NCI-H748 treated with DMSO at 0.1 percent for 48 hours (cell line): ENCODE measurements around the gene TMEM272.

Experiments used
- DNase-seq: peaks from one replicate; lab custom pipeline; 2025; lab: John Stamatoyannopoulos, UW

Gene TMEM272, protein sequence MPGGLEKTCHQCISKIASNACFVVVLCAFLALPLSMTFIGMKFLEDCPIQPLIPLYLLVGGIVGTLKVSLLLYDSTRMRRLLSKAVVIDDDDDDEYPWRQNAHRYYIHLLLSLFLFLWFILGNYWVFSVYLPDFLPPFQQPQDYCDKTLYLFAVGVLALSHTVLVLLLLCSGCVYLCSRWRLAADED

DNA sequence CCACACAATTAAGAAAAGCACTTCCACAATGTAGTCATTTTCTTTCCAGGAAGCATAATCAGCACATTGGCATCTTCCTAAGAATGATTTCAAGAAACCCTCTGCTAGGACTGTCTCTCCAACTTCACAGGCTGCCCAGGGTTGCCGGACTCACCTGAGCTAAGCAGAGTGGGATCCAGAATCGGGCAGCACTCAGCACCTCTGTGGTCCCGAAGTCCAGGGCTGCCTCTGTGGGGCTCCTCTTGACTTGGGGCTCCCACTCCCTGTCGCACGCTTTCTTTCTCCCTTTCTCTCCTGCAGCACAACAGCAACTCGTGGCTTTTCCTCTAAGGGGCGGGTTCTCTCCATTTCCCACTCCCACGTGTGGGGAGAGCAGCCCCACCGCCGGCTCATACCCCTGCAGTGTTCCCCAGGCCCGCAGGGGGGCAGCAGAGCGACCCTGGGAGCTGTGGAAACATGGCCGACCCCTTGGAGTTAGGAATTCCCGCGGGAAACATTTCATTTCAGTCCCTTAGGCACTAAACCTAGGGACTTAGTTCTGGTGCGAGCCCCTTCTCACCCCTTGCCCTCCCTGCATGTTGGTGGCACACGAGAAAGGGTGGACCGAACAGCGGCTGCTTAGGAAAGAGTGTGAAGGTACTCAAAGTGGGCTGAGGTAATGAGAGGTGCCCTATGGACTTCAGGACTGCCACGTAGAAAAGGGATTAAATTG is at the start of gene TMEM272:
TMEM272 (minus strand) TSS at position 316 of the 712 bp plus-strand sequence. CDS start 6,647 bp downstream, outside the sequence.
- peak; percentile 45 for DNase-seq

DNA sequence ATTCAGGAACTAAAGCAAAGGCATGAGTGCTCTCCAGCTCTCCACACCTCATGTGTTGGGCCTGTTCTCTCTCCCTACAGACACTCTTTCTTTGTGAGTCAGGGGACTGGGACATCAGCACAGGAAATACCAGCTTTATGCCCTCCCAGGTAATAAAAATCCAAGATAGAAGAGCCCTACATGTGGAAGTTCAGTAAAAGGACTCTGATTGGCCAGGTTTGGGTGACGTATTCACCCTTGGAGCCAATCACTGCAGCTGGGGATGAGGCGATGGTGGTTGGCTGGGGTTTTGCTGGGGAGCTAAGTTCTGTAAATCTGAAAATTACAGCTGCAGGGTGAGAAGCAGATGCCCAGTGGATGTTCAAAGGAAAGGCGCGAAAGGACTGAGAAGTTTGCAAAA is 49.3 kb upstream of the TMEM272 start:
- no peak for DNase-seq

DNA sequence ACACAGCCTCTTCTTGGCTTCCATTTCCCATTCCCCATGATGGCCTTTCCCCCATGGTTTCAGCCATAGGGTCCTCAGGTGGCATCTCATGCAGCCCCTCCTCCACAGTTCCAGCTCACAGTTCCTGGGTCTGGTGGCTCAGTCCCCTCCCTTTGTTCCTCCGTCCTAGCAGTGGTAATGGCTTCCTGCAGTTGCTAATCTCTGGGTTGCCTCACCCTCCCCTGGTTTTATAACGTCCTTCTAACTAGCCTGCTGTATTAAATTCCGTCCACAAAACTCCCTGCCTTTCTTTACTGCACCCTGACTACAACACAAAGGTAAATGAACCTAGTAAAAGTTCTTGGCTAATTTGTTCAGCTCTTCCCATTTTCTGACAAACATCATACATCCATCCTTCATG is 47.7 kb upstream of the TMEM272 start:
- no peak for DNase-seq

DNA sequence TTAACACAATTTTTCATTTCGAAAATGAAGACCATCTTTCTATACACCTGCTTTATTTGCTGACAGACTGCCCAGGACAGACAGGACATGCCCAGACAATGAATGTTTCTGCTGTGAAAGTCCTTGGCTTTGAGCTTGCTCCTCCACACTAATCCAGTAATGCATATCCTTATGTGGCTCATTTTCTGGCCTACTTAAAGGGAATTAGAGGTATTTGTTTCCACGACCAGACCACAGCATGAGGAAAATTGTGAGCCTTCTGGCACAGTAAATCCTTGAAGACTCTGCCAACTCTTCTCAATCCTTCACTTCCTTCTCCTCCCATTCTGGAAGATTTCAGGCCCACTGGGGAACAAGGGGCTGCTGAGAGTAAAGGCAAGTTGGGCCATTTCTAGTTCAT is 42.5 kb upstream of the TMEM272 start:
- DNase-seq = no peak

DNA sequence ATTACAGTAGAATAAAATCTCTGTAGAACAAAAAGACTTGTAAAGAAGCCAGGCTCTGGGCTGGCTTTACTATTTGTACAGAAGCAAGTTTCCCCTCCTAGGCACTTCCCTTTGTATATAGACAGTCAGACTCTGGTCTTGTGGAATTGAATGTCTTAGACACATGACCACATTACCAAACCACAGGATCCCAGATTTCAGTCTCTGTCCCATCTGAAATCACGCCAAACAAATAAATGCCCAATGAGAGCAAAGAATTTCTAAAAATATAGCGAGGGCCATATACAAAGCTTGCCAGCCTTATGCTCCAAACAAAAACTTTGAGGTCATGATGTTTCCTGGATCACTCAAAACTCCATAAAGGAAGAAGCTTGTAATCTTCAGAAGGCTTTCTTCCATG is 40.7 kb upstream of the TMEM272 start:
- no peak for DNase-seq

DNA sequence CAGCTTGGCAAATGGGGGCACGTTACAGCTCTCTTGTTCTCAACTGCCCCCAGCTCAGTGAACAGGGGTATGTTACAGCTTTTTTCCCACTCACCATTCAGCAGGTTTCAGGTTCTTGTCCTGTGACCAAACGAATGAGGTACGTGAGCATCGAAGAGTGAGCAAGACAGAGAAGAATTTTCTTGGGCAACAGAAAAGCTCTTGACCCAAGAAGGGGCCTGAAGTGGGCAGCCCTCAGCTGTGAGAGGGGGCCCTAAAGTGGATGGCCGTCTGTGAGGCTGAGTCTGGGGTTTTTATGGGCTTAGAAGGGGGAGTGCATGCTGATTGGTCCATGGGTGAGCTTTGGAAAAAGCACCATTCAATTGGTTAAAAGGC is 38.2 kb upstream of the TMEM272 start:
- no peak for DNase-seq

DNA sequence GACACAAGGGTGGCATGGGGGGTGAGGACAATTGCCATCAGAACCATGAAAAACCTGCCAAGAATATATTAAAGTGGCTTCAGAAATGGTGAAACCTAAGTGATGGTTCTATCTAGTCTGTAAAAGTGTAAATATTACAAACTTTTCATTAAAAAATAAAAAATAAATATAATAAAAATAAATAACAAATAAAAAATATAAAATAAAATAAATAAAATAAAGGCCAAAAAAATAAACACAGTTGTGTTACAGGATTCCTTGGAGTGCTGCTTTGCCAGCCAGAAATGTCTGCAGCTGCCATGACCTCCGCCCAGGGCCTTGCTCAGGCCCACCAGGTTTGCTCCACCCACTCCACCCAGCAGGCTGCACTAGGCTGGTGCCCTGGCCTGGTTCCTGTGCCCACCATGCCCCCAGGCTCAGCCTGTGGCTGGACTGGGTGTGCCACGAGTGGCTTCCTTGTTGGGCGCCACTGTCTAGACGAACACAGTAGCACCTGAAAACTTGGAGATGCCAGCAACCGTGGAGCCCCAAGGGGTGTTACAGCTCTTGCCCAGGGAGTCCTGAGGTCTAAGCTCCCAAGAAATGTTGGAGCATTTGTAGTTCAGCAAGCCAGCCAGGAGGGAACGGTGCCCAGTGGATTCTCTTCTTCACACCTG is 37.7 kb upstream of the TMEM272 start:
- no peak for DNase-seq

DNA sequence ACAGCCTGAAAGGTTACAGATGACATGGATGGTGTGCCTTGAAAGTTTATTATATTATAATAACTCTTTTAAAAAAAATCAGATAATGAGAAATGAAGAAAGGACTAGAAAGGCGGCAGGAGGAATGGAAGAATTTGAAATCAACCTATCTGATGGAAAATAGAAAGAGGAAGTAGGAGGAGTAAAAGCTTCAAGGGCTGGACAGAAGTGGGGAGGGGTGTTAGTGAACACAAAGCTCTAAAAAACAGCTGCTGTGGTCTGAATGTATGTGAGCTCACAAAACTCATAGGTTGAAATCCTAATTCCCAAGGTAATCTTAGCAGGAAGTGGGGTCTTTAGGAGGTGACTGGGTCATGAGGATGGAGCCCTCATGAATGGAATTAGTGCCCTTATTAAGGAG is 36.3 kb upstream of the TMEM272 start:
- no peak for DNase-seq

DNA sequence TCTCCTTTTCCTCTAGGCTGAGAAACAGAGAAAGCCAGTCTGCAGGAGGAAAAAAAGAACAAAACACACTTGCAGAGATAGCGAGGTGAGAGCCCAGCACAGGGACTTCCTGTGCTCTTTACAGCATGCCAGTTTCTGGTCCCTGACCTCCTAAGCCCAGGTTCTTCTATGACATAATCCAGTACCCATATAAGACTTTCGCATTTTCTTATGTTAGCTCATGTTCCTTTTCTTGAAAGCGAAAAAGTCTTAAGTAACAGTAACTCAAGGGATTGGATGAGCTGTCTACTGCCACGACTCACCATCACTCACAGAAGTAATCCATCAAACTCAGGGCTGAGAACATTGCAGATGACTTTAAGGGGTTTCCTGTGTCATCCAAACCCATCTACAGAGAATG is 34.2 kb upstream of the TMEM272 start:
- DNase-seq = no peak

DNA sequence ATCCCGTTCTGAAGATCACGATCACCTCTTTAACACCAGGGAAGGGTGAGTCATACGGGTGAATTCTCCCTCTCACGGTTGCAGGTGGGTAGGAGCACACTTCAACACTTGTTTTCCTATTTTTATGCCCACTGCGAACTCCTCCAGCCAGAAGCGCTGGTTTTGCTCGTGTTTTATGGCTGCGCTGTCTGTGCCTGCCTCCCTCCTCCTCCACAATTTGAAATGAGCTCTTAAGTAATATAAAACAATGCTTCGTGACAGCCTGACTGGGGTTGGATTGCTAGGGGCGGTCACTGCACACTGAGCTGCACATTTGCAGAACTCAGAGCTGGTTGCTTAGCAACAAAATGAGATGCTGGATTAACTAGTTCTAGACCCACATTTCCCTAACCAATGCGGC is 29.7 kb upstream of the TMEM272 start:
- DNase-seq = peak; percentile 61

DNA sequence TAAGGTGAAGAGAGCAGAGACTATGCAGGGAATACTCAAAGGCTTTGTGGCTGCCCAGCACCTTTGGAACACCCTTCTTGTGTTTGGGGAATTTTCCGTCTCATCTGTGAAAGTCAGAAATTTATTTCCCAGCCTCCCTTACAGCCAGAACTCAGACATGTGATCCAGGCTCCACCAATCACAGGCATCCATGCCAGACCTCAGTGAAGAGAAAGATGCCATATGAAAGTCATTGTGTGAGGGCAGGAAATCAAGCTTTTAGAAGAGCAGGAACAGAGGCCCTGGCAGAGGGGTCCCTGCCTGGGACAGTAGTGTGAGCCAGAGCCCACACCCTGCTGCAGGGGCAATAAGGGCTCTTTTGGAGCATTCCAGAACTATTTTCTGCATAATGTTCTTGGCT is 28.9 kb upstream of the TMEM272 start:
- DNase-seq = no peak

DNA sequence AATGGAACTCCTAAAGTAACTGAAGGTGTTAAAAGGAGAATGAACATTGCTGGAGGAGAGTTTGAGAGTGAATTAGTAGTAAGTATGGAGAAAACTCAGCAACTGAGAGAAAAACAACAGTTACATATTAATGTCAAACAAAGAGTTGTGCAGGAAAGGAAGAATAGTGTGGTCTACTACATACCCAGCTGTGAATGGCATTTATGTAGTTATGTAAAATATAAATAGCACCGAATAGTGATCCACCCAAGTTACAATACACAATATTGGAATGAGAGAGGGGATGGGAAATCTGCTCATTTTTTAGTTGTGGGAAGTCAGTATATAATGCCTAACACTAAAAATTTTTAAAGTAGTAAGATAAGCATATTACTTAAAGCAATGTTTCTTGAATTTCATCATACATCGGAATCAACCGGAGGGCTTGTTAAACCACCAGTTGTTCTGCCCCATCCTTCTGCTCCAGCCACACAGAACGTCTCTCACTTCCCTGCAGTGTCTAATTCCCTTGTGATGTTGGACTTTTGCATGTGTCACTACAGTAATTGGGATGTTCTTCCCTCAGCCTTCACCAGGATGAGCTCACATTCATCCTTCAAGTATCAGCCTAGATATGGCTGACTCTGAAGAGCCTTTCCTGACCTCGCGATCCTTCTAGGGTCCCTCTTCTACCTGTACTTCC is 28.3 kb upstream of the TMEM272 start:
- DNase-seq = no peak

DNA sequence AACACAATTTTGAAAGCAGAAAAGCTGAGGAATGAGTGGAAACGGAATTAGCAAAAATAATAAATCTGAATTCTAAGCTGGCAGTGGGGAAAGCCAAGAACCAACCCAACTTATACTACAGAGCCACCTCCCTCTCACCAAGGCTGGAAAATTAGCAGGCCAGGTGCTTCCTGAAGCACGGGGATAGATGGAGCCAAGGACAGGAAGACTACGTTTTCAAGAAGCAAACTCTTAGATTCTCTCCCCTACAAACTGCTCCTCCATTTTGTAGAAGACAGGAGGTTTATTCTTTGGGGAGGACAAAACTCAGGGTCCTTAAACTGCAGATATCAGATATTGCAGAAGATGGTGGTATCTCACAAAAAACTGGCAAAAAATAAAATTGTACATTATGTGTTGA is 25.6 kb upstream of the TMEM272 start:
- no peak for DNase-seq

DNA sequence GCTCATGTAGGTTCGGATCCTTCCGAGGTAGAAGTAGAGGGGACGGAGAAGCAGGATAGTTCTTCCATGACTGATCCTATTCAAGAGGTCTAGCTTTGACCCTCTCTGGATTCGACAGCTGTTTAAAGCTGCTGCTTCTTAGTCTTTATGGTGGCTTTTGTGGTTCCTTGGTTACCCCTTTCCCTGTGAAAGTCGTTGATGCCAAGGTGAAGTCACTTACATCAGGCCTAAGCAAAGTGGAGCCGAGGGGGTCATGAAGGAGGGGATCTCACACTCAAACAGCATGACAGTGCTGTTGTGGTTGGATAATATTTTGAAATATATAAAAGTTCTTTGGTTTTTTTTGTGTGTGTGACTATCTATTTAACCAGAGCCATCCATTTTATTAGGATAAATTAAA is 24.9 kb upstream of the TMEM272 start:
- no peak for DNase-seq

DNA sequence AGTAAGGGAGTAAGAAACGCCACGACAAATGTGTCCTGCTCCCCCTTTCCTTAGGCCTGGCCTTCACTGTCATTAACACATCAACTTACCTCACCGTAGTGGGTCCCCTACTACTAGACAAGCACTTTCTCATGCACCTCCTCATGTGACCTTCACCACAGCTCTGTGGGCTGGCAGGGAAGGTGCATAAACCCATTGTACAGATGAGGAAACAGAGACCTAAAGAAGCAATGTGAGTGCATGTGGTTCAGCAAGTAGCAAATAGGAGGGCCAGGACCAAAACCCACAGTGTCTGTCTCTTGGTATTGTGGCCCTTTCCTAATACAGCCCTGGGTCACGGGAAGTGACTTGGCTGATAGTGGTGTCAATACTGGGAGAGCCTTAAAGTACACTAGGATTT is 22.1 kb upstream of the TMEM272 start:
- DNase-seq = no peak

DNA sequence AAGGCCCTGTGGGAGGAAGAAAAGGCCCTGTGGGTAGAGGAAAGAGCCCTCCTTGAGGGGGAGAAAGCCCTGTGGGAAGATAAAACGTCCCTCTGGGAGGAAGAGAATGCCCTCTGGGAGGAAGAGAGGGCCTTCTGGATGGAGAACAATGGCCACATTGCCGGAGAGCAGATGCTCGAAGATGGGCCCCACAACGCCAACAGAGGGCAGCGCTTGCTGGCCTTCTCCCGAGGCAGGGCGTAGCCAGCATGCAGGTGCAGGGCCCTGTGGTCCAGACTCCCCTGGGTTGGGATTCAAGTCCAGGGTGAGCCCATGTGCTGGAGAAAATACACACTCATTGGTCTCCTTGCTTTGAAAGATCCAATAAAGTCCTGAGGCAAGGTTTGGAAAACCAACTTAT is 20.9 kb upstream of the TMEM272 start:
- DNase-seq = no peak

DNA sequence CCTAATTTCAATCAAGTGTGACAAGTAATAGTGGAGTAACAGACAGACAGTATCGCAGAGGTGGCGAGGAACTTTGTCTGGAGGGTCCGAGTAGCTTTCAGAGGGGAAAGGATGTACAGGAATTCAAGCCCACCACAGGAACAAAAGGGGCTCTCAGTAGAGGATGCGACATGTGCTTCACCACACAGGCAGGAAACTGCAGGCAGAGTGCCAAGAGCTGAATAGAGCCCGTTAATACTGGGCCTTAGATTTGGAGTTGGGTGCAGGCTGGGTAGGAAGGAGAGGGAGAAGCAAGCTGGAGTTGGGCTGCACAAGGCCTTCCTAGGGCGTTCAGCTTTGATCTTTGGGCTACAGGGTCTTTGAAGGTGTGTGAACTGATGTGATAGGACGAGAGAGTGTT is 18.0 kb upstream of the TMEM272 start:
- no peak for DNase-seq

DNA sequence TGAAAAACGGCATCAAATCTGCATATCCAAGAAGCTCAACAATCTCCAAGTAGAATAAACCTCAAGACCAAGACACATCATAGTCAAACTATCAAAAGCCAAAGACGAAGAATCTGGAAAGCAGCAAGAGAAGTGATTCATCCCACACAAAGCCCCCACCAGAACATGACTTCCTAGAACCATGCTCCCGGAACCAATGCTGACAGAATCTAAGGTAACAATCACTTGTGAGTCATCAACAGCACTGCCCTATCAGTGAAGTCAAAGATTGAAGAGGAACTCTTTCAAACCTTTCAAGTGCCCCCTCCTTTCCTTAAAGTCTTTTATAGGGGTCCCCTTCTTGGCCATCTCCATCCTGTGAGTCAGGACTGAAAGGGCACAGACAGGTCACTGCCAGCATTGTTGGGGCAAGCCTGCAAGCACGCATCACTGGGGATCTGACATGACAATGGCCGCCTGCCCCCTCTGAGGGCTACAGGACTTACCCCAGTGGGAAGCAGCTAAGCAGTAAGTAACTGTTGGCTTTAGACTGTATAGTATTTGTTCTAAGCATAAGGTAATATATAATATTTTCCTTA is 16.8 kb upstream of the TMEM272 start, which contains the start of gene CCDC70:
CCDC70 (plus strand) TSS at position 247 of the 578 bp plus-strand sequence. CDS start 3,443 bp downstream, outside the sequence.
- DNase-seq = no peak

DNA sequence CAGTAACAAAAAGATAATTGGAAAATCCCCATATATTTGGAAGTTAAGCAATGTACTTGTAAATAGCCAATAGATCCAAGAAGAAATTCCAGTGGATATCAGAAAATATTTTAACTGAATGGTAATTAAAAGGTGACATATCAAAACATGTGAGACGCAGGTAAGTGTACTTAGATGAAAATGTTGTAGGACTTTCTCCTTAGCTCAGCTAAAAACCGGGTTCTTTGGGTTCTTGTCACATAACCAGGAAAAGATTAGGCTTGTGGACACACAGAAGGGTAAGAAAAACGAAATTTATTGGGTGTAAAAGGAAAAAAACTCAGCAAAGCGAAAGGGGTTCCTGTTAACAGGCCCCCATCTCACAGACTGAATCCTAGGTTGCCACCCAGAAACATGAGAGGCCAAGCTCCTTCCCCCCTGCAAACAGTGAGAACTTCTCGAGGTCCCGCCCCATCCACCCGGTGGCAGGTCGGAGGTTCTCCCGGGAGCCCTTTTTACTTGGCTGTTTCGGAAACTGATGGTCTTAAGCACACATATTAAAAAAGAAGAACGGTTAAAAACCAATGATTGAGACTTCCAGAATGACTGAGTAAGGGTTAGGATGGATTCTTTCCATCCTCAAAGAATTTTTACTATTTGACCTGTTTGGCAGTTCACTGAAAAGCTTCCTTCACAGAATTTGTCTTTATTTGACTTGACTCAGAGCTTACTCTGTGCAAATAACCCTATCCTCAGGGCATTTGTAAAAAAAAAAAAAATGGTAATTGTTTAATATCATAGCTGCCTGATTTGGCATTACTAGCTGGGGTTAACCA is 13.7 kb upstream of the TMEM272 start:
- no peak for DNase-seq

DNA sequence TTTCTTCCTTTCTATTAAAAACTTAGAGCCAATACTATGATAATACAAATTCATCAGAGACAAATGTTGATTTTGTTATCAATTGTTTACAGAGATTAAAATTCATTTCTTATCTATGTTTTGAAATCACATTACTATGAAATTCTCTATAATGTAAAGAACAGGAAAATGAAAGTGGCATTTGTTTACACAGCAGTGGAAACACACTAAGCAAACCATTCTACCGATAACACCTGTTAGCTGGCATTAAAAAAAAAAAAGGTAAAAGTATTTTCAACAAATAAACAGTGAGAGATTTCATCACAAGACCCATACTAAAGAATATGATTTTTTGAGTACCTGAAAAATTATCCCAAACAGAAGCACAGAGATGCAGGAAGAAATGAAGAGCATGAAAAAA is 12.0 kb upstream of the TMEM272 start:
- peak; percentile 42 for DNase-seq

DNA sequence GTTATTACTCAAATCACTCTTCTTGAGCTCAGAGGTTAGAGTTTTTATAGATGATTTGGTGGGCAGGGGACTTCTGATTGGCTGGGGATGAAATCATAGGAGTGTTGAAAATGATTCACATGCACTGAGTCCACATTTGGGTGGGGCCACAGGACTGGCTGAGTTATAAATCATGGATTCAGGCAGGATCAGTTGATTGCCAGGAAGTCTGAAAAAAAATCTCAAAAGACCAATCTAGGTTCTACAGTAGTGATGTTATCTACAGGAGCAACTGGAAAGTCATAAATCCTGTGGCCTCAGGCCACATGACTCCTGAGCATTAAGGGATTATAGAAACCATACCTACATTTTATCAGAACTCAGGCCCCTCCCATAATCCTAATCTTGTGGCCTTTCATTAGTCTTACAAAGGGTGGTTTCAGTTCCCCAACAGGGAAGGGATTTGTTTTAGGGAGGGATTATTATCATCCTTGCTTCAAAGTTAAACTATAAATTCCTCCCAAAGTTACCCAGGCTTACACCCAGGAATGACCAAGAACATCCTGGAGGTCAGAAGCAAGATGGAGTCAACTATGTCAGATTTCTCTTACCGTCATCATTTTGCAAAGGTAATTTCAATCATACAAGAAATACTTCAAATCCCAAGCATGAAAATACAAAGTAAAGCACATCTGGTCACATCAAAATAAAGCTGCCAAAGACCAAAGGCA is 11.2 kb upstream of the TMEM272 start:
- no peak for DNase-seq
